Stimulated activated CD8-positive, alpha-beta memory T cell treated with anti-CD3 and anti-CD28 coated beads, Interleukin-12 subunit alpha, Interleukin-12 subunit beta, amount 100 ng/mL, for 24 hours (primary cell): ENCODE measurements around the gene RPL35.

Experiments used
- DNase-seq: peaks from one replicate; pipeline ENCODE4 v3.0.0-alpha.2; 2020; ENCODE audit errors: extremely low read depth

RPL35 gene

GRCh38 chr9:124820698-124821623 lies 40.8 kb downstream of the RPL35 start:
- no peak for DNase-seq

GRCh38 chr9:124818431-124819281 lies 43.1 kb downstream of the RPL35 start:
- no peak for DNase-seq

DNA sequence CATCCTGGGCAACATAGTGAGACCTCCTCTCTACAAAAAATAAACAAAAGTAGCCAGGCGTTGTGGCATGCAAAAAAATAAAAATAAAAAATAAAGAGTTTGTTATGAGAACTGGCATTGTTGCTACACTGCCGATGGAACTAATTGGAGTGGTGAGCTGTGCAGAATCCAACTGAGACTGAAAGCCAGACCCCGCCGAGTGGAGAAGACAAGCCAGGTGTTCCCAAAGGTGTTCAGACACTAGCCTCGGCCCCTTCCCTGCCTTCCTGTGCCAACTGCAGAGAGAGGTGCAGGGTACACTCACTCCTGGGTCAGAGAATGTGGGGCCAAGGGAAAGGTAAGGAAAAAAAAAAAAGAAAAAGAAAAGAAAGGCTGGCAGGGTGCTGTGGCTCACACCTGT lies 46.2 kb downstream of the RPL35 start:
- no peak for DNase-seq

DNA sequence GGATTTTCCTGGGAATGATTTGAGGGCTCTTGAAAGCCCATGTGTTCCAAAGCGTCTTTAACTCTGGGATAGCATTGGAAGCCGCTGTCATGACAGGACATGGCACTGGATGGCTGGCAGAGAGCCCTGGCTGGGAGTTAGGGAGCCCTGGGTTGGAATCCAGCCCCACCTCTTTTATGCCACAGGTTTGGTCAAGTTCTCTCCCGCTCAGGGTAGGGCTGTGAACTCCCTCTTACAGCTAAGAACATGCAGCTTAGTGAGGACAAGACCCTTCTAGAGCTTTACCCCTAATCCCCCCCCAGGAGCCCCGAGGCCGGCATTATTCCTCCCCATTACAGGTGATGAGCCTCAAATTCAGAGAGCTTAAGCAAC lies 47.6 kb downstream of the RPL35 start:
- DNase-seq = no peak

DNA sequence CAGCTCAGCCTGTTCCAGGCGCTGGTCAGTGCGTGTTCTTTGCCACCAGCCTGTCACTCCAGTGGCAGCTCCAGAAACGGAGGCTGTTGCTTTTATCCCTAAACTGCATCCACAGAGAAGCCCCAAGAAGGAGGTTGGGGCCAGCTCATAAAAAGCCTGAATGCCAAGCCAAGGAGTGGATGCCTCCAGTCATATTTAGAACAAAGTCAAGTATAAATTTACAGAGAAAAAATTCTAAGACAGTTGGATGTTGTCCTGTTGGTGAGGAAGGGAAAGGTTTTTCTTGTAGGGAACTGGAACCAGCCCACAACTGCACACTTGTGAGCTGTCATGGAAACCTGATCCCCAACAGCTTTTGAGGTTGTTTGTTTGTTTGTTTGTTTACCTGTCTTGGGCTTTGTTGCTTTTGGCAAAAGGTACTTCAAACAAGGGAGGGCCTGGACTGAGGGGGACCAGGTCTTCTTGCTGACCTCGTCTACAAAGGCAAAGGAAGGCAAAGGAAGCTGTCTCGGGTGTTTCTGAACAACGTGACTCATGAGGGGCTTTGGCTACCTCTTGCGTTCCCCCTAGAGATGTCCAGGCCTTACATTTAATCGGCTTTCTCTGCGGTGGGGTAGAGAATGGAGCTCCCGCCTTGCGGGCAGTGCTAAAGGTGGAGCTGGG lies 48.1 kb downstream of the RPL35 start:
- DNase-seq = no peak

GRCh38 chr9:124813041-124813440 lies 48.7 kb downstream of the RPL35 start:
- no peak for DNase-seq

GRCh38 chr9:124812441-124812876 lies 49.3 kb downstream of the RPL35 start:
- DNase-seq = no peak

GRCh38 chr9:124810663-124811355 lies 50.9 kb downstream of the RPL35 start:
- DNase-seq = no peak

DNA sequence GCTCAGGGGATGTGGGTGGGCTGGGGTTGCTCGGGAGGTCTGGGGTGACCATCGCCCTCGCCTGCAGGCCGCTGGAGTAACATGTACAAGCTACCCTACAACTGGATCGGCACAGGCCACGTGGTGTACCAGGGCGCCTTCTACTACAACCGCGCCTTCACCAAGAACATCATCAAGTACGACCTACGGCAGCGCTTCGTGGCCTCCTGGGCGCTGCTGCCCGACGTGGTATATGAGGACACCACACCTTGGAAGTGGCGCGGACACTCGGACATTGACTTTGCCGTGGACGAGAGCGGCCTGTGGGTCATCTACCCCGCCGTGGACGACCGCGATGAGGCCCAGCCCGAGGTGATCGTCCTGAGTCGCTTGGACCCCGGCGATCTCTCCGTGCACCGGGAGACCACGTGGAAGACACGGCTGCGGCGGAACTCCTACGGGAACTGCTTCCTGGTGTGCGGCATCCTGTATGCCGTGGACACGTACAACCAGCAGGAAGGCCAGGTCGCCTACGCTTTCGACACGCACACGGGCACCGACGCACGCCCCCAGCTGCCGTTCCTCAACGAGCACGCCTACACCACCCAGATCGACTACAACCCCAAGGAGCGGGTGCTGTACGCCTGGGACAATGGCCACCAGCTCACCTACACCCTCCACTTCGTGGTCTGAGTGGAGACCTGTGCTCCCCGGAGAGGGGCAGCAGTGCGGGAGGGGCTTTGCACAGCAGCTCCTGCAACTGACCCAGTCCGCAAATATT lies 51.8 kb downstream of the RPL35 start:
- DNase-seq = no peak

DNA sequence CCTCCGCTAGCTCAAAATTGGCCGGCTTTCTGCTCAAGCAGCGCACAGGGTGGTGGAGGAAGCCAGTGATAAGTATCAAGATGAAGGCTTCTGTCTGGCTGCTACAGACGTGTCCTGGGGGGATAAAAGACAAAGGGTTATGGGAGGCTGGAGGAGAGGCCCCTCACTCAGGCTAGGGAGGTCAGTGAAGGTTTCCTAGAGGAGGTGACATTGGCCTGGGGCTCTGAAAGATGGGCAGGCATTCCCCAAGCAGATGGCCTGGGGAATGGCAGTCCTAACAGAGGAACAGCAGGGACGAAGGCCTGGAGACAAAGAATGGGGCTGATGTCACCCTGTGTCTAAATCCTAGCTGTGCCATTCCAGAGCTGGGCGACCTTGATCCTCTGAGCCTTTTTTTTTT lies 52.5 kb downstream of the RPL35 start:
- no peak for DNase-seq

GRCh38 chr9:124808246-124808956 lies 53.4 kb downstream of the RPL35 start:
- DNase-seq = no peak
